B cell (primary cell): Measurements from ENCODE around the gene NONO. TPM values are rescaled to one million over a fixed set of nuclear protein-coding genes. Genes with fewer than 3 reads are reported as not detected.
"Not testable (repeated sequence)": the region's sequence is repeated elsewhere in the genome, so short reads cannot be mapped to it uniquely, and the experiment has no call there.

ENCODE experiments used
- ATAC-seq: fragments of 200-7000 bp; cut with Tn5 transposase; one replicate; pipeline ENCODE4 v1.10.0; 2021; ENCODE audit warnings: low read depth, mild to moderate bottlenecking, moderate number of reproducible peaks, moderate library complexity
- CTCF ChIA-PET: fragments of 350-600 bp; sonication (Branson Sonifier 250); formaldehyde crosslinking; loops from one replicate; lab custom pipeline; 2021; ENCODE audit warnings: antibody characterized with exemption, inconsistent platforms; lab: Charles Lee
- POLR2A ChIA-PET: fragments of 350-600 bp; sonication (Branson Sonifier 250); formaldehyde crosslinking; loops from one replicate; lab custom pipeline; 2021; ENCODE audit warnings: antibody characterized with exemption; lab: Charles Lee
- DNase-seq: peaks from one replicate; pipeline ENCODE4 v3.0.0; 2013
- H2AFZ ChIP-seq: 2 replicates; pipeline ENCODE4 v1.6.1; 2012; ENCODE audit warnings: mild to moderate bottlenecking, low read depth, low read length; ENCODE audit not compliant: insufficient read depth, poor library complexity, severe bottlenecking
- H3K27ac ChIP-seq, 2 donors: 1 replicate in 1 of 2; 2 replicates in 1 of 2; pipeline ENCODE4 v1.5.1; 2012 to 2013; ENCODE audit warnings: low read length in 2 of 2, mild to moderate bottlenecking in 2 of 2, moderate library complexity in 1 of 2
- H3K27me3 ChIP-seq, 4 experiments: fragments of 200-600 bp in 1 of 4; sonication (generic) in 1 of 4; replicated peaks in 1 of 4; 1 replicate in 2 of 4; 2 replicates in 2 of 4; pipeline versions ENCODE4 v1.6.1 to v1.7.0; 2013 to 2016; ENCODE audit warnings: low read length in 3 of 4, mild to moderate bottlenecking in 2 of 4, mixed read lengths in 1 of 4, moderate library complexity in 1 of 4; ENCODE audit not compliant: insufficient read depth in 4 of 4, control insufficient read depth in 3 of 4; ENCODE audit errors: control extremely low read depth in 1 of 4
- H3K36me3 ChIP-seq, 2 experiments: replicated peaks in 1 of 2; 1 replicate in 1 of 2; 2 replicates in 1 of 2; pipeline versions ENCODE4 v1.6.1 to v1.7.1; 2013; ENCODE audit warnings: low read length in 1 of 2; ENCODE audit not compliant: insufficient read depth in 2 of 2, control insufficient read depth in 1 of 2; ENCODE audit errors: control extremely low read depth in 1 of 2, extremely low read depth in 1 of 2
- H3K4me1 ChIP-seq, 2 donors: fragments of 200-600 bp in 1 of 2; sonication (generic) in 1 of 2; 1 replicate in 1 of 2; 2 replicates in 1 of 2; pipeline versions ENCODE4 v1.5.1 to v1.6.1; 2013 to 2017; ENCODE audit warnings: low read length in 2 of 2; ENCODE audit not compliant: control insufficient read depth in 2 of 2, insufficient read depth in 2 of 2
- H3K4me2 ChIP-seq: replicated peaks from 2 replicates; pipeline ENCODE3; 2012; ENCODE audit warnings: mild to moderate bottlenecking, low read depth, low read length; ENCODE audit not compliant: poor library complexity, severe bottlenecking
- H3K4me3 ChIP-seq, 5 experiments: fragments of 200-600 bp in 1 of 5; sonication (generic) in 1 of 5; 1 replicate in 3 of 5; 2 replicates in 2 of 5; pipeline versions ENCODE4 v1.5.1 to v1.7.0; 2011 to 2016; ENCODE audit warnings: low read length in 4 of 5, mild to moderate bottlenecking in 4 of 5, low read depth in 2 of 5, control low read depth in 1 of 5, moderate library complexity in 1 of 5; ENCODE audit not compliant: insufficient read depth in 1 of 5; ENCODE audit errors: control extremely low read depth in 1 of 5, extremely low read depth in 1 of 5
- H3K79me2 ChIP-seq: fragments of 200-600 bp; sonication (generic); one replicate; pipeline ENCODE4 v1.6.0; 2016; ENCODE audit warnings: low read length; ENCODE audit not compliant: control insufficient read depth, insufficient read depth
- H3K9ac ChIP-seq: fragments of 200-600 bp; sonication (generic); 2 replicates; pipeline ENCODE4 v1.6.1; 2017; ENCODE audit warnings: mild to moderate bottlenecking, low read length, moderate library complexity
- H3K9me3 ChIP-seq, 3 donors: one replicate each; pipeline versions ENCODE4 v1.6.1 to v1.7.1; 2013; ENCODE audit warnings: low read length in 2 of 3; ENCODE audit not compliant: control insufficient read depth in 2 of 3, insufficient read depth in 1 of 3; ENCODE audit errors: control extremely low read depth in 1 of 3
- H4K20me1 ChIP-seq: 2 replicates; pipeline ENCODE4 v1.6.0; 2012; ENCODE audit warnings: mild to moderate bottlenecking, low read length; ENCODE audit not compliant: insufficient read depth, control insufficient read depth, poor library complexity, severe bottlenecking
- H3K27ac Mint-ChIP-seq: one replicate; pipeline ENCODE4 v1.8.0; 2021; ENCODE audit warnings: mixed read lengths
- H3K27me3 Mint-ChIP-seq: one replicate; pipeline ENCODE4 v1.8.0; 2021; ENCODE audit warnings: mixed read lengths
- H3K4me1 Mint-ChIP-seq: one replicate; pipeline ENCODE4 v1.8.0; 2021; ENCODE audit warnings: mixed read lengths
- H3K4me3 Mint-ChIP-seq: one replicate; pipeline ENCODE4 v1.8.0; 2021; ENCODE audit warnings: mixed read lengths
- H3K9me3 Mint-ChIP-seq: one replicate; pipeline ENCODE4 v1.8.0; 2022; ENCODE audit warnings: mixed read lengths; ENCODE audit not compliant: insufficient read depth
- EZH2 ChIP-seq: IDR thresholded peaks from 2 replicates; pipeline ENCODE4 v1.6.1; 2012; ENCODE audit warnings: borderline replicate concordance, low read depth, mild to moderate bottlenecking, moderate library complexity, low read length; ENCODE audit not compliant: insufficient read depth, poor library complexity, severe bottlenecking
- WGBS: methylation state at CpG from one replicate; pipeline ENCODE4 v1.1.5; 2013; ENCODE audit warnings: missing lambda C conversion rate; ENCODE audit not compliant: insufficient coverage; 5-methylcytosine and 5-hydroxymethylcytosine counted together
- intact Hi-C: fragments of 100-400 bp; cut with micrococcal nuclease; formaldehyde crosslinking; loops from one replicate; pipeline ENCODE4 v1.10.0; 2022
- polyA plus RNA-seq: library from polyadenylated mRNA; depleted of rRNA; stranded (reverse); fragments of >200 nt; gene quantifications from 2 replicates; pipeline ENCODE4 v1.2.3, GENCODE V29; 2012
- total RNA-seq, 2 donors: library from RNA; stranded (reverse); fragments of 120-200 nt in 1 of 2; gene quantifications; 1 replicate in 1 of 2; 2 replicates in 1 of 2; pipeline versions ENCODE4 v1.2.3 to v1.2.4, GENCODE V29; 2013 to 2022
- TF ChIP-seq, protein P1 (sequence below): fragments of 200-600 bp; IDR thresholded peaks from one replicate; pipeline ENCODE4 v1.8.0; 2022; ENCODE audit warnings: antibody characterized with exemption, mild to moderate bottlenecking

The NONO gene
- total and polyA plus RNA-seq, 2 donors (not counting 1 experiment from before 2014, with no cell fraction given), result 112 to 286 TPM

- Histone ChIP-seq H3K27me3 (no peaks in the 10 kb centered on the region), H3K4me1 (no peaks in the 10 kb centered on the region), H3K36me3 (no peaks in the 10 kb centered on the region), H3K4me3 (no peak overlapping the region), H3K9me3 (no peaks in the 10 kb centered on the region), H3K79me2 (no peaks in the 10 kb centered on the region), H4K20me1 (no peaks in the 10 kb centered on the region), H3K9ac (no peak overlapping the region), H3K4me2 (no peak overlapping the region), H3K27ac (no peak overlapping the region), H2AFZ (no peak overlapping the region)
- DNase-seq (no peak), ATAC-seq (no peak)
- no peaks in the 10 kb centered on the region for H3K9me3 Mint-ChIP-seq
- intact Hi-C loops, result no loop called here
- H3K27me3 Mint-ChIP-seq, result no peaks in the 10 kb centered on the region
- POLR2A ChIA-PET, result no interaction called here
- H3K27ac Mint-ChIP-seq, result no peak overlapping the region
- no peaks in the 10 kb centered on the region for H3K4me1 Mint-ChIP-seq
- no peak overlapping the region for H3K4me3 Mint-ChIP-seq
- CTCF ChIA-PET, result no interaction called here
- TF ChIP-seq EZH2, result no peak
- TF ChIP-seq, protein P1, sequence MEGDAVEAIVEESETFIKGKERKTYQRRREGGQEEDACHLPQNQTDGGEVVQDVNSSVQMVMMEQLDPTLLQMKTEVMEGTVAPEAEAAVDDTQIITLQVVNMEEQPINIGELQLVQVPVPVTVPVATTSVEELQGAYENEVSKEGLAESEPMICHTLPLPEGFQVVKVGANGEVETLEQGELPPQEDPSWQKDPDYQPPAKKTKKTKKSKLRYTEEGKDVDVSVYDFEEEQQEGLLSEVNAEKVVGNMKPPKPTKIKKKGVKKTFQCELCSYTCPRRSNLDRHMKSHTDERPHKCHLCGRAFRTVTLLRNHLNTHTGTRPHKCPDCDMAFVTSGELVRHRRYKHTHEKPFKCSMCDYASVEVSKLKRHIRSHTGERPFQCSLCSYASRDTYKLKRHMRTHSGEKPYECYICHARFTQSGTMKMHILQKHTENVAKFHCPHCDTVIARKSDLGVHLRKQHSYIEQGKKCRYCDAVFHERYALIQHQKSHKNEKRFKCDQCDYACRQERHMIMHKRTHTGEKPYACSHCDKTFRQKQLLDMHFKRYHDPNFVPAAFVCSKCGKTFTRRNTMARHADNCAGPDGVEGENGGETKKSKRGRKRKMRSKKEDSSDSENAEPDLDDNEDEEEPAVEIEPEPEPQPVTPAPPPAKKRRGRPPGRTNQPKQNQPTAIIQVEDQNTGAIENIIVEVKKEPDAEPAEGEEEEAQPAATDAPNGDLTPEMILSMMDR, result no peak
- 80% methylated on average over 1 of the region's 1 CpG for WGBS
Measured at GRCh38 chrX:71320126-71320525, 36.7 kb downstream of the NONO start.

- no peak for TF ChIP-seq EZH2
- TF ChIP-seq, protein P1, result no peak
- no peaks in the 10 kb centered on the region for H3K9me3 Mint-ChIP-seq
- no peaks in the 10 kb centered on the region for H3K4me1 Mint-ChIP-seq
- no CpG with 5 or more reads among the region's 1 CpG for WGBS
- no peaks in the 10 kb centered on the region for H3K27me3 ChIP-seq
- no peak overlapping the region for H3K27ac ChIP-seq
- POLR2A ChIA-PET, result no interaction called here
- DNase-seq (no peak), ATAC-seq (no peak)
- no peak overlapping the region for H3K4me3 ChIP-seq
- H3K4me3 Mint-ChIP-seq, result no peak overlapping the region
- no peaks in the 10 kb centered on the region for H3K36me3 ChIP-seq
- no peak overlapping the region for H3K4me2 ChIP-seq
- H3K79me2 ChIP-seq, result no peaks in the 10 kb centered on the region
- peaks cover 0 to 5% (median 2%) of the 10 kb centered on the region in 3 donors for H3K9me3 ChIP-seq
- H3K9ac ChIP-seq, result no peak overlapping the region
- CTCF ChIA-PET, result no interaction called here
- no peak overlapping the region for H2AFZ ChIP-seq
- no peaks in the 10 kb centered on the region for H3K27me3 Mint-ChIP-seq
- no peaks in the 10 kb centered on the region for H4K20me1 ChIP-seq
- no peaks in the 10 kb centered on the region for H3K4me1 ChIP-seq
- H3K27ac Mint-ChIP-seq, result no peak overlapping the region
- intact Hi-C loops, result no loop called here
Measured at GRCh38 chrX:71321731-71322130, 38.3 kb downstream of the NONO start.

GRCh38 chrX:71324452-71324851 lies 41.0 kb downstream of the NONO start:
- H3K4me2 ChIP-seq, ATAC-seq, intact Hi-C loops, H4K20me1 ChIP-seq, CTCF ChIA-PET, H3K9me3 Mint-ChIP-seq, H3K36me3 ChIP-seq, H3K27me3 ChIP-seq, H3K4me3 ChIP-seq, H3K4me1 Mint-ChIP-seq, H3K79me2 ChIP-seq, H2AFZ ChIP-seq, H3K27ac Mint-ChIP-seq, H3K27me3 Mint-ChIP-seq, H3K4me1 ChIP-seq, H3K9ac ChIP-seq, H3K4me3 Mint-ChIP-seq, POLR2A ChIA-PET, H3K27ac ChIP-seq, DNase-seq: not testable (repeated sequence)
- WGBS, result 100% methylated on average over 1 of the region's 11 CpGs
- peaks cover 0 to 12% (median 2%) of the 10 kb centered on the region in 3 donors for H3K9me3 ChIP-seq
